Stimulated activated CD4-positive, alpha-beta T cell treated with anti-CD3 and anti-CD28 coated beads, Interleukin-4, amount 100 ng/mL, for 48 hours (primary cell): ENCODE measurements around the gene MCUR1.
A peak's percentile ranks its signal among the peaks of the same experiment; 100 is the strongest.
"Not testable (repeated sequence)": the region's sequence is repeated elsewhere in the genome, so short reads cannot be mapped to it uniquely, and the experiment has no call there.

ENCODE experiments used
- DNase-seq, 2 donors: peaks; one replicate each; pipeline ENCODE4 v3.0.0-alpha.2; 2020; ENCODE audit warnings: low read depth in 2 of 2

The MCUR1 gene

GRCh38 chr6:13776602-13777001 is 37.8 kb downstream of the MCUR1 start:
- DNase-seq, result no peak

- not testable (repeated sequence) for DNase-seq
These were observed 38.9 kb downstream of the MCUR1 start for GRCh38 chr6:13775466-13775865.

GRCh38 chr6:13772358-13773030 is 41.9 kb downstream of the MCUR1 start:
- DNase-seq, result not testable (repeated sequence)

DNA sequence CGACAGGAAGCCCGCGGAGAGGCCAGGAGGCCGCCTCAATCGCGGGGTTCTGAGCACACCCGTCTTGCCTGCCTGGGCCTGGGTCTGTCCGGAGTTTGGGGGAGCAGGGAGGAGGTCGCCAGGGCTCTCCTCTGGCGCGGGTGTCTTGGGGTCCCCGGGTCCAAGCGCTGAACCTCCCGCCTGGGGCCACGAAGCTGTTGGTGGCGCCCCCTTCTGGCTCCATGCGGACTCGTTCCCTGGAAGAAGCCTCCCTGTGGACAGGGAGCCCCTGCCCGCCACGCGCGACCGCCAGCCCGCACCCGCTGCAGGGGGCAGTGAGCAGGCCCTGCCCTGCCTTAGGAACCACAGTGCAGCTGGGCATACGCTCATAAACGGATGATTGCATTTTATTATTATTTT is 44.7 kb downstream of the MCUR1 start:
- peak in 1 of 2 donors; percentile 37 for DNase-seq

GRCh38 chr6:13769034-13769654 is 45.2 kb downstream of the MCUR1 start:
- no peak for DNase-seq

- no peak for DNase-seq
These were observed 47.1 kb downstream of the MCUR1 start for GRCh38 chr6:13767121-13767808.

- DNase-seq, result no peak
These were observed 48.1 kb downstream of the MCUR1 start for GRCh38 chr6:13766201-13766634.

GRCh38 chr6:13765570-13765969 is 48.8 kb downstream of the MCUR1 start:
- DNase-seq, result no peak

GRCh38 chr6:13764996-13765395 is 49.4 kb downstream of the MCUR1 start:
- no peak for DNase-seq

DNA sequence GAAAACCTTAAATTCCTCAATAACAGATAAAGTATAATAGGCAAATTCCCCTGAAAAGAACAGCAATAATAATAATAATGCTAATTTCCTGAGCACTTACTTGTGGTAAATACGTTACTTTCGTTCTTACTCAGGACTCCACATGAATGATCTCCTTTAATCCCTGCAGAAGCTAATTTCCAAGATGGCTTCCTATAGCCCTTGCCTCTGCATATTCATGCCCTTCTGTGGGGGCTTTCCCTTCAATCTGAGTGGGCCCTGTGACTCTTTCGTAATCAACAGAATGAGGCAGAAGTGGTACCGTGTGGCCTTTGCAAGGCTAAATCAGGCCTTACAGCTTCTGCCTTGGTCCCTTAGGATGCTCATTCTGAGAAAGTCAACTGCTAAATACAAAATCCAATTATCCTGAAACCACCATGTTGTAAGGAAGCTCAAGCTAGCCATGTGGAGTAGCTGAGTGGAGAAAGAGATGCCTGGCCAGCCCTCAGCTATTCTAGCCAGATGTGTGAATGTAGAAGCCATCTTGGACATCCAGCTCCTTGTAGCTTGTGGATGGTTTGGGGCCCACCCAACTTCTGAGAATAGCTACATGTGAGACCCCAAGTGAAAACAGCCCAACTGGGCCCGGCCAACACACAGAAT is 50.5 kb downstream of the MCUR1 start:
- DNase-seq, result peak in 1 of 2 donors; percentile 34

DNA sequence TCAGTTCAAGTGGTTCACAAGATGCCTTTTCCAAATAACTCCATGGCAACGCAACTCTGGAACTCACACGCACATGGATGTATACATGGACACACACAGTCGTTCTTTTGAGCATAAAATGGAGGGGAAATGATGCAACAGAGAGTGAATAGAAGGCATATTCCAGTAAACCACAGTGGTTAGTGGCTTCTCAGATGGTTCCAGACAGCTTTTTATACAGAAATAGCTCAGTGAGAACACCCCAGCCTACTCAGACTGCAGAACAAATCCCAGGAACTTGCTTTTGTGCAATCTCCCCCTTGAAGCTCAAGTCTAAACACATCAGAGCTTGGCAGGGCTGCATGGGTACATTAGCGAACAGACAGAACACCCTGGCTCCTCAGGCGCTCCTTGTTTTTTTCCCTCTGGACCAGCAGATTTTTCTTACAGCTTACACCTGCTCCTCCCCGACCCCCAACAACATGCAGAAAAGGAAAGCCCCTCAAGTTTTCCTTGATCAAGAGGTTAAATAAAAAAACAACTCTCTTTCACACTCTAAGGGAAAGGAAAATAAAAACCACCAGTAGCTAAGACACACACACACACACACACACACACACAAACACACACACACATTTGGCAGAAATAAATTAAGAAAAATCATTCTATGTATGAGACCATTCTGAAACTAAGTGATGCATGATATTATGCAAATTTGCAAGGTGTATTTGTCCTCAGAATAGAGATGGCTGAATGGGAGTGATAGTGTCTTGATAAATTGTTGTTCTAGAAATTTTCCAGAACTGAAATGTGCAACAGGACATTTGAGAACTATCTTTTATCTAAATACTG is 51.5 kb downstream of the MCUR1 start:
- DNase-seq, result peak in 1 of 2 donors; percentile 14

- no peak for DNase-seq
These were observed 52.9 kb downstream of the MCUR1 start for GRCh38 chr6:13761361-13762036.

GRCh38 chr6:13760307-13761304 is 53.8 kb downstream of the MCUR1 start:
- no peak for DNase-seq

- DNase-seq, result no peak
These were observed 55.3 kb downstream of the MCUR1 start for GRCh38 chr6:13759025-13759424.

DNA sequence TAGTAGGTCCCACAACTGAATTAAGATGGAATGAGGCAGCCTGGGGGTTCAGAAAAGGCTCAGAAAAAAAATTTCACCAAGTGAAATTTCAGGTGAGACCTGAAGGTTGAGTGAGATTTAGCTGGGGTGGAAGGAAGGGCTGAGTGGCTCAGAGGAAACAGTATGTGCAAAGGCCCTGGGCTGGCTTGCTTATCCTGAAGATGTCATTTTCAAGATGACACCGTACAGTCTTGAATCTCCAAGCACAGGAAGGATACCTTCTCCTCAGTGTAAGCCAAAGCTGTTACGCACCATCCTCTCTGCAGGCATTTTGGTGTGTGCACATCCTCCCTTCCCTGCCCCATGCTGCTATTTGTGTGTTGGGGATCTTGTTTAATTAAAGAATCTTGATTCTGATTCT is 59.7 kb downstream of the MCUR1 start:
- DNase-seq, result no peak

DNA sequence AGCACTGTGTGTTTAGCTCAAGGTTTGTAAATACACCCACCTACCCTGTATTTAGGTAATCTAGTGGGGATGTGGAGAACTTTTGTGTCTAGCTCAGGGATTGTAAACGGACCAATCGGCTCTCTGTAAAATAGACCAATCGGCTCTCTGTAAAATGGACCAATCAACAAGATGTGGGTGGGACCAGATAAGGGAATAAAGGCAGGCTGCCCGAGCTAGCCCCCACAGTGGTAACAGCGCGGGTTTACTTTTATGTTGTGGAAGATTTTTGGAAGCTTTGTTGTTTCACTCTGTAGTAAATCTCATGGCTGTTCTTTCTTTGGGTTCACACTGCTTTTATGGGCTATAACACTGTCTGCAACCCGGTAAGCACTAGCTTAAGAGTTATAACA is 70.6 kb downstream of the MCUR1 start:
- no peak for DNase-seq

- no peak for DNase-seq
These were observed 71.2 kb downstream of the MCUR1 start for GRCh38 chr6:13742961-13743735.

GRCh38 chr6:13741365-13741764 is 73.0 kb downstream of the MCUR1 start:
- DNase-seq, result no peak
